ENCODE measurements around the gene DYNLT1.
"Not testable (repeated sequence)": the region's sequence is repeated elsewhere in the genome, so short reads cannot be mapped to it uniquely, and the experiment has no call there.

GRCh38 chr6:158651981-158652737 lies 7.6 kb upstream of the DYNLT1 start:
- not testable (repeated sequence) for TF ChIP-seq CTCF, POLR2A, EP300, POLR2AphosphoS5 (IDR thresholded peaks at IDR 0.05)

Data from gastroesophageal sphincter (tissue), 3 donors.